GM12872 (cell line): ENCODE data around the gene MAGI1.

Experiments used
- CTCF ChIP-seq: IDR thresholded peaks from 3 replicates; pipeline ENCODE4 v1.5.1; 2011; ENCODE audit warnings: low read depth, mild to moderate bottlenecking, low read length, moderate library complexity; ENCODE audit not compliant: insufficient read depth

Gene MAGI1

DNA sequence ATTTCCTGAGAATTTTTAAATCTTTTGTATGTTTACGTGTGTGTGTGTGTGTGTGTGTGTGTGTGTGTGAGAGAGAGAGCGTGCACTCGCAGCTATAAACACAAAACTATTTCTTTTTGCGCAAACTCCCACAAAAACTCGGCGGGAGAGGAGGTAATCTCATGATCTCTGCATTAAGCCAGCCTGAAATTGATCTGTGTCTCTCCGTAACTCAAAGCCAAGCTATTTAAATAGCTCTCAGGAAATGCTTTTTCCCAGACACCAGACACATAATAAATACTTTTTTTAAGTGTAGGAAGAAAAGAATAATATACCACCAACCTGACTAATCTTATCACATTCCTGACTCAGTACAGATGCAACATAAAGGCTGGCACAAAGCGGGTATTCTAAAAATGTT is 226.8 kb downstream of the MAGI1 start:
- no peak for TF ChIP-seq CTCF

GRCh38 chr3:65811086-65811761 is 227.5 kb downstream of the MAGI1 start:
- no peak for TF ChIP-seq CTCF

- TF ChIP-seq CTCF, result no peak
Measured at GRCh38 chr3:65810302-65810701, 228.4 kb downstream of the MAGI1 start.

GRCh38 chr3:65809641-65810150 is 229.0 kb downstream of the MAGI1 start:
- no peak for TF ChIP-seq CTCF

GRCh38 chr3:65808824-65809223 is 229.9 kb downstream of the MAGI1 start:
- TF ChIP-seq CTCF, result no peak

DNA sequence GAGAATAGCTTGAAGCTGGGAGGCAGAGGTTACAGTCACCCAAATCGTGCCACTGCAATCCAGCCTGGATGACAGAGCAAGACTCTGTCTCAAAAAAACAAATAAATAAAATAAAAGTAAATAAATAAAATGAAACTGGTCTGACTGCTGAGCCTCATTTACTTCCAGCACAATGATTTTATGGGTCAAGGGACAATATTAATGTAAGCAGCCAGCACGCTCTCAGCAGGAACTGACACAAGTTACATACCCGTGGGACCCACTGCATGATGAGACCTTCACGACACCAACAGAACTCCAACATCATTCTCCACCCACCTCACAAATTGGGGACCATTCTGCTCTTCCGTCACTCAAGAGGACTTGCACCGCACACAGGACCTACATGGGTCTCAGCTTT is 230.3 kb downstream of the MAGI1 start:
- no peak for TF ChIP-seq CTCF

GRCh38 chr3:65807225-65807624 is 231.5 kb downstream of the MAGI1 start:
- TF ChIP-seq CTCF, result no peak
